ENCODE measurements around the gene ITGB6.

DNA sequence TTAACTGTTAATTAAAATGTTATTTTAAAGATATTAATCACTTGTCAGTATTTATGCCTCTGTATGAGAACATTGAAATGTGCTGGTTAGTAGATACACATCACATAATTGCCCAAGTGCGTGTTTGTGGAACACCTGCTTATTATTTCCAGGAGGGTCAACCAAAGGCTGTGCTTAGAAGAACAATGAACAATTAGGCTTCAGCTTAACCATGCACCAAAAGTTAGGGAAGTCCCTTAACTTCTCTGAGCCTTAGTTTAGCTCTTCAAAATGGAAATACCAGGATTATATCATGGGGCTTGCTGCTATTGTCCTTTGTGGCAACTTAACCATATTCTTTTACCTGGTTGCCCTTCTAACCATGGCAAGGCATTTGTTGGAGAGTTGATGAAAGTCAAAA is 94.7 kb downstream of the ITGB6 start:
- TF ChIP-seq, protein P1, sequence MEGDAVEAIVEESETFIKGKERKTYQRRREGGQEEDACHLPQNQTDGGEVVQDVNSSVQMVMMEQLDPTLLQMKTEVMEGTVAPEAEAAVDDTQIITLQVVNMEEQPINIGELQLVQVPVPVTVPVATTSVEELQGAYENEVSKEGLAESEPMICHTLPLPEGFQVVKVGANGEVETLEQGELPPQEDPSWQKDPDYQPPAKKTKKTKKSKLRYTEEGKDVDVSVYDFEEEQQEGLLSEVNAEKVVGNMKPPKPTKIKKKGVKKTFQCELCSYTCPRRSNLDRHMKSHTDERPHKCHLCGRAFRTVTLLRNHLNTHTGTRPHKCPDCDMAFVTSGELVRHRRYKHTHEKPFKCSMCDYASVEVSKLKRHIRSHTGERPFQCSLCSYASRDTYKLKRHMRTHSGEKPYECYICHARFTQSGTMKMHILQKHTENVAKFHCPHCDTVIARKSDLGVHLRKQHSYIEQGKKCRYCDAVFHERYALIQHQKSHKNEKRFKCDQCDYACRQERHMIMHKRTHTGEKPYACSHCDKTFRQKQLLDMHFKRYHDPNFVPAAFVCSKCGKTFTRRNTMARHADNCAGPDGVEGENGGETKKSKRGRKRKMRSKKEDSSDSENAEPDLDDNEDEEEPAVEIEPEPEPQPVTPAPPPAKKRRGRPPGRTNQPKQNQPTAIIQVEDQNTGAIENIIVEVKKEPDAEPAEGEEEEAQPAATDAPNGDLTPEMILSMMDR (IDR thresholded peaks at IDR 0.05; ENCODE audit: low read depth, low read length), result no peak
- TF ChIP-seq, protein P2, sequence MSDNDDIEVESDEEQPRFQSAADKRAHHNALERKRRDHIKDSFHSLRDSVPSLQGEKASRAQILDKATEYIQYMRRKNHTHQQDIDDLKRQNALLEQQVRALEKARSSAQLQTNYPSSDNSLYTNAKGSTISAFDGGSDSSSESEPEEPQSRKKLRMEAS (IDR thresholded peaks at IDR 0.05; ENCODE audit: low read depth, low read length), result no peak
- TF ChIP-seq POLR2A (IDR thresholded peaks at IDR 0.05; ENCODE audit: extremely low read depth, insufficient read length) (no peak), MYC (IDR thresholded peaks at IDR 0.05; ENCODE audit: low read depth, low read length) (no peak)

Measured in NB4 (cell line).